MM.1S (cell line): ENCODE data around the gene MBD5.

Experiments
- CTCF ChIP-seq: fragments of 300-600 bp; sonication (generic); IDR thresholded peaks from 2 replicates; pipeline ENCODE4 v1.5.1; 2016; ENCODE audit warnings: antibody characterized with exemption, low read length, mixed read lengths
- EZH2 ChIP-seq: fragments of 300-600 bp; sonication (generic); optimal IDR thresholded peaks from 2 replicates; pipeline ENCODE3; 2017; ENCODE audit warnings: low read depth, mild to moderate bottlenecking, antibody characterized with exemption, low read length, mixed read lengths
- EZH2phosphoT487 ChIP-seq: fragments of 300-600 bp; sonication (generic); IDR thresholded peaks from 2 replicates; pipeline ENCODE4 v1.6.1; 2018; ENCODE audit warnings: antibody characterized with exemption, low read length

- no peak for TF ChIP-seq CTCF
- no peak for TF ChIP-seq EZH2
- TF ChIP-seq EZH2phosphoT487 = no peak
Measured at GRCh38 chr2:148027822-148028221, 6.9 kb downstream of the MBD5 start.
